ENCODE data around the gene PTPRU.

- TF ChIP-seq ZNF132 (tag by site-specific recombination; IDR thresholded peaks at IDR 0.05; ENCODE audit: borderline replicate concordance) (no peak), ZNF121 (tag by site-specific recombination; IDR thresholded peaks at IDR 0.05) (no peak), YY1 (tag by site-specific recombination; IDR thresholded peaks at IDR 0.05) (no peak), ZBTB7A (tag by site-specific recombination; IDR thresholded peaks at IDR 0.05; ENCODE audit: low read depth) (no peak)
- TF ChIP-seq, protein P1, sequence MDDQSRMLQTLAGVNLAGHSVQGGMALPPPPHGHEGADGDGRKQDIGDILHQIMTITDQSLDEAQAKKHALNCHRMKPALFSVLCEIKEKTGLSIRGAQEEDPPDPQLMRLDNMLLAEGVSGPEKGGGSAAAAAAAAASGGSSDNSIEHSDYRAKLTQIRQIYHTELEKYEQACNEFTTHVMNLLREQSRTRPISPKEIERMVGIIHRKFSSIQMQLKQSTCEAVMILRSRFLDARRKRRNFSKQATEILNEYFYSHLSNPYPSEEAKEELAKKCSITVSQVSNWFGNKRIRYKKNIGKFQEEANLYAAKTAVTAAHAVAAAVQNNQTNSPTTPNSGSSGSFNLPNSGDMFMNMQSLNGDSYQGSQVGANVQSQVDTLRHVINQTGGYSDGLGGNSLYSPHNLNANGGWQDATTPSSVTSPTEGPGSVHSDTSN (CRISPR knock-in tag; IDR thresholded peaks at IDR 0.05): no peak
- TF ChIP-seq, protein P2, sequence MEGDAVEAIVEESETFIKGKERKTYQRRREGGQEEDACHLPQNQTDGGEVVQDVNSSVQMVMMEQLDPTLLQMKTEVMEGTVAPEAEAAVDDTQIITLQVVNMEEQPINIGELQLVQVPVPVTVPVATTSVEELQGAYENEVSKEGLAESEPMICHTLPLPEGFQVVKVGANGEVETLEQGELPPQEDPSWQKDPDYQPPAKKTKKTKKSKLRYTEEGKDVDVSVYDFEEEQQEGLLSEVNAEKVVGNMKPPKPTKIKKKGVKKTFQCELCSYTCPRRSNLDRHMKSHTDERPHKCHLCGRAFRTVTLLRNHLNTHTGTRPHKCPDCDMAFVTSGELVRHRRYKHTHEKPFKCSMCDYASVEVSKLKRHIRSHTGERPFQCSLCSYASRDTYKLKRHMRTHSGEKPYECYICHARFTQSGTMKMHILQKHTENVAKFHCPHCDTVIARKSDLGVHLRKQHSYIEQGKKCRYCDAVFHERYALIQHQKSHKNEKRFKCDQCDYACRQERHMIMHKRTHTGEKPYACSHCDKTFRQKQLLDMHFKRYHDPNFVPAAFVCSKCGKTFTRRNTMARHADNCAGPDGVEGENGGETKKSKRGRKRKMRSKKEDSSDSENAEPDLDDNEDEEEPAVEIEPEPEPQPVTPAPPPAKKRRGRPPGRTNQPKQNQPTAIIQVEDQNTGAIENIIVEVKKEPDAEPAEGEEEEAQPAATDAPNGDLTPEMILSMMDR (tag by site-specific recombination; IDR thresholded peaks at IDR 0.05): no peak
- TF ChIP-seq, protein P3, sequence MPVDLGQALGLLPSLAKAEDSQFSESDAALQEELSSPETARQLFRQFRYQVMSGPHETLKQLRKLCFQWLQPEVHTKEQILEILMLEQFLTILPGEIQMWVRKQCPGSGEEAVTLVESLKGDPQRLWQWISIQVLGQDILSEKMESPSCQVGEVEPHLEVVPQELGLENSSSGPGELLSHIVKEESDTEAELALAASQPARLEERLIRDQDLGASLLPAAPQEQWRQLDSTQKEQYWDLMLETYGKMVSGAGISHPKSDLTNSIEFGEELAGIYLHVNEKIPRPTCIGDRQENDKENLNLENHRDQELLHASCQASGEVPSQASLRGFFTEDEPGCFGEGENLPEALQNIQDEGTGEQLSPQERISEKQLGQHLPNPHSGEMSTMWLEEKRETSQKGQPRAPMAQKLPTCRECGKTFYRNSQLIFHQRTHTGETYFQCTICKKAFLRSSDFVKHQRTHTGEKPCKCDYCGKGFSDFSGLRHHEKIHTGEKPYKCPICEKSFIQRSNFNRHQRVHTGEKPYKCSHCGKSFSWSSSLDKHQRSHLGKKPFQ (tag by site-specific recombination; IDR thresholded peaks at IDR 0.05): no peak
Measured at GRCh38 chr1:29264773-29265389, 28.6 kb downstream of the PTPRU start.
